RPMI8226 (cell line): ENCODE results near the gene DEPP1.
A peak's percentile ranks its signal among the peaks of the same experiment; 100 is the strongest.

Source experiments
- DNase-seq: peaks from one replicate; pipeline ENCODE4 v3.0.0-alpha.2; 2015

Gene DEPP1

GRCh38 chr10:44950326-44951225, 28.0 kb downstream of the DEPP1 start:
- no peak for DNase-seq

- no peak for DNase-seq
Measured at GRCh38 chr10:44949915-44950314, 28.7 kb downstream of the DEPP1 start.

GRCh38 chr10:44949127-44949802, 29.3 kb downstream of the DEPP1 start:
- DNase-seq, result no peak

- DNase-seq, result no peak
Measured at GRCh38 chr10:44948642-44949041, 30.0 kb downstream of the DEPP1 start.

- no peak for DNase-seq
Measured at GRCh38 chr10:44947371-44948152, 31.0 kb downstream of the DEPP1 start.

- no peak for DNase-seq
Measured at GRCh38 chr10:44946205-44946604, 32.4 kb downstream of the DEPP1 start.

- DNase-seq, result no peak
Measured at GRCh38 chr10:44944354-44944753, 34.3 kb downstream of the DEPP1 start.

- DNase-seq, result no peak
Measured at GRCh38 chr10:44939691-44940401, 38.8 kb downstream of the DEPP1 start.

- no peak for DNase-seq
Measured at GRCh38 chr10:44938956-44939355, 39.7 kb downstream of the DEPP1 start.

- DNase-seq, result no peak
Measured at GRCh38 chr10:44937196-44938005, 41.2 kb downstream of the DEPP1 start.

GRCh38 chr10:44936314-44936975, 42.2 kb downstream of the DEPP1 start:
- no peak for DNase-seq

GRCh38 chr10:44935966-44936295, 42.7 kb downstream of the DEPP1 start:
- DNase-seq, result no peak

GRCh38 chr10:44935201-44935965, 43.2 kb downstream of the DEPP1 start:
- DNase-seq, result no peak

GRCh38 chr10:44934416-44935200, 44.0 kb downstream of the DEPP1 start:
- DNase-seq, result no peak

- DNase-seq, result no peak
Measured at GRCh38 chr10:44933451-44934321, 44.9 kb downstream of the DEPP1 start.

GRCh38 chr10:44932517-44933450, 45.8 kb downstream of the DEPP1 start:
- peak; percentile 86 for DNase-seq
